Right lobe of liver (tissue), 4 donors: Measurements from ENCODE around the gene FAM228A.

ENCODE experiments used
- CTCF ChIP-seq, 4 donors: fragments of 200-600 bp in 3 of 4; fragments of 450-650 bp in 1 of 4; IDR thresholded peaks; one replicate each; pipeline versions ENCODE4 v1.5.1 to v1.8.0; 2016 to 2022; ENCODE audit warnings: antibody characterized with exemption in 4 of 4, mild to moderate bottlenecking in 2 of 4
- POLR2A ChIP-seq: fragments of 450-650 bp; IDR thresholded peaks from one replicate; pipeline ENCODE4 v1.6.1; 2017; ENCODE audit warnings: antibody characterized with exemption, mild to moderate bottlenecking
- donor health status: DM: no; HTN: no; CAD: no.
- donor health status: DM: no; HTN: no; CAD: no.
- donor health status: DM: no; HTN: yes; CAD: no.

GRCh38 chr2:24181849-24182248 is 7.0 kb downstream of the FAM228A start:
- TF ChIP-seq CTCF (IDR thresholded peaks at IDR 0.05) (no peak), POLR2A (no peak)
